ENCODE results near the gene SETD2. TPM values are rescaled to one million over a fixed set of nuclear protein-coding genes. Genes with fewer than 3 reads are reported as not detected.

The SETD2 gene
- polyA plus RNA-seq, 1 of the 3 experiments (the other 2 are of a cell fraction) = 12.1 TPM

- Histone ChIP-seq H3K9me3 (no peaks in the 10 kb centered on the region), H3K36me3 (replicated peaks in 1 of 2; ENCODE audit: control insufficient read depth in 1 of 2, insufficient read depth in 2 of 2, low read length in 1 of 2) (peaks cover 41 to 62% of the 10 kb centered on the region in 2 experiments), H3K9ac (no peak overlapping the region), H2AFZ (ENCODE audit: low read depth) (no peak overlapping the region), H3K4me1 (ENCODE audit: control insufficient read depth in 1 of 2, insufficient read depth in 2 of 2, low read depth in 1 of 2, low read length in 1 of 2) (no peaks in the 10 kb centered on the region), H3F3A (replicated peaks; ENCODE audit: insufficient read depth) (peaks cover 12% of the 10 kb centered on the region), H3K79me2 (ENCODE audit: insufficient read depth) (peaks cover 92% of the 10 kb centered on the region), H4K20me1 (ENCODE audit: insufficient read depth) (peaks cover 25% of the 10 kb centered on the region), H3K27ac (ENCODE audit: low read depth in 2 of 2, low read length in 1 of 2) (no peak overlapping the region), H3K9me2 (no peaks in the 10 kb centered on the region), H3K4me2 (no peak overlapping the region), H3K4me3 (ENCODE audit: low read depth in 2 of 2, low read length in 1 of 2) (no peak overlapping the region), H3K27me3 (ENCODE audit: insufficient read depth) (no peaks in the 10 kb centered on the region)
- WGBS (ENCODE audit: low lambda C conversion rate) = 96% methylated on average over 3 of the region's 3 CpGs
- no peak for DNase-seq
- ChIA-PET POLR2A (no interaction called here), CTCF (interaction anchor here (1.1 kb wide), 1 partner anchor 200 kb away, joined by 3 read pairs; no protein-coding TSS in a partner anchor)
- TF ChIP-seq POLR2AphosphoS5 (IDR thresholded peaks at IDR 0.05; ENCODE audit: low read depth, low read length) (no peak), RXRA (IDR thresholded peaks at IDR 0.05; ENCODE audit: borderline replicate concordance, low read depth) (no peak), GABPA (IDR thresholded peaks at IDR 0.05; ENCODE audit: low read depth) (no peak), ELF1 (IDR thresholded peaks at IDR 0.05) (no peak), MEF2A (IDR thresholded peaks at IDR 0.05; ENCODE audit: borderline replicate concordance, low read depth) (no peak), RAD21 (IDR thresholded peaks at IDR 0.05; ENCODE audit: low read length) (no peak), NFIC (IDR thresholded peaks at IDR 0.05; ENCODE audit: borderline replicate concordance) (no peak), MXI1 (IDR thresholded peaks at IDR 0.05; ENCODE audit: low read depth, low read length) (no peak), SMC3 (IDR thresholded peaks at IDR 0.05; ENCODE audit: low read depth, low read length) (no peak), TEAD4 (IDR thresholded peaks at IDR 0.05; ENCODE audit: borderline replicate concordance, insufficient read depth) (no peak), FOXJ3 (CRISPR knock-in tag; IDR thresholded peaks at IDR 0.05) (no peak), RCOR1 (IDR thresholded peaks at IDR 0.05; ENCODE audit: low read length) (no peak), TCF12 (IDR thresholded peaks at IDR 0.05) (no peak), RFX5 (IDR thresholded peaks at IDR 0.05; ENCODE audit: low read length) (no peak)
- TF ChIP-seq, protein P1, sequence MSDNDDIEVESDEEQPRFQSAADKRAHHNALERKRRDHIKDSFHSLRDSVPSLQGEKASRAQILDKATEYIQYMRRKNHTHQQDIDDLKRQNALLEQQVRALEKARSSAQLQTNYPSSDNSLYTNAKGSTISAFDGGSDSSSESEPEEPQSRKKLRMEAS (IDR thresholded peaks at IDR 0.05; ENCODE audit: low read depth) = no peak
- TF ChIP-seq, protein P2, sequence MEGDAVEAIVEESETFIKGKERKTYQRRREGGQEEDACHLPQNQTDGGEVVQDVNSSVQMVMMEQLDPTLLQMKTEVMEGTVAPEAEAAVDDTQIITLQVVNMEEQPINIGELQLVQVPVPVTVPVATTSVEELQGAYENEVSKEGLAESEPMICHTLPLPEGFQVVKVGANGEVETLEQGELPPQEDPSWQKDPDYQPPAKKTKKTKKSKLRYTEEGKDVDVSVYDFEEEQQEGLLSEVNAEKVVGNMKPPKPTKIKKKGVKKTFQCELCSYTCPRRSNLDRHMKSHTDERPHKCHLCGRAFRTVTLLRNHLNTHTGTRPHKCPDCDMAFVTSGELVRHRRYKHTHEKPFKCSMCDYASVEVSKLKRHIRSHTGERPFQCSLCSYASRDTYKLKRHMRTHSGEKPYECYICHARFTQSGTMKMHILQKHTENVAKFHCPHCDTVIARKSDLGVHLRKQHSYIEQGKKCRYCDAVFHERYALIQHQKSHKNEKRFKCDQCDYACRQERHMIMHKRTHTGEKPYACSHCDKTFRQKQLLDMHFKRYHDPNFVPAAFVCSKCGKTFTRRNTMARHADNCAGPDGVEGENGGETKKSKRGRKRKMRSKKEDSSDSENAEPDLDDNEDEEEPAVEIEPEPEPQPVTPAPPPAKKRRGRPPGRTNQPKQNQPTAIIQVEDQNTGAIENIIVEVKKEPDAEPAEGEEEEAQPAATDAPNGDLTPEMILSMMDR (IDR thresholded peaks at IDR 0.05) = no peak
- TF ChIP-seq, protein P3, sequence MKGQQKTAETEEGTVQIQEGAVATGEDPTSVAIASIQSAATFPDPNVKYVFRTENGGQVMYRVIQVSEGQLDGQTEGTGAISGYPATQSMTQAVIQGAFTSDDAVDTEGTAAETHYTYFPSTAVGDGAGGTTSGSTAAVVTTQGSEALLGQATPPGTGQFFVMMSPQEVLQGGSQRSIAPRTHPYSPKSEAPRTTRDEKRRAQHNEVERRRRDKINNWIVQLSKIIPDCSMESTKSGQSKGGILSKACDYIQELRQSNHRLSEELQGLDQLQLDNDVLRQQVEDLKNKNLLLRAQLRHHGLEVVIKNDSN (IDR thresholded peaks at IDR 0.05; ENCODE audit: borderline replicate concordance, low read depth) = no peak
- TF ChIP-seq, protein P4, sequence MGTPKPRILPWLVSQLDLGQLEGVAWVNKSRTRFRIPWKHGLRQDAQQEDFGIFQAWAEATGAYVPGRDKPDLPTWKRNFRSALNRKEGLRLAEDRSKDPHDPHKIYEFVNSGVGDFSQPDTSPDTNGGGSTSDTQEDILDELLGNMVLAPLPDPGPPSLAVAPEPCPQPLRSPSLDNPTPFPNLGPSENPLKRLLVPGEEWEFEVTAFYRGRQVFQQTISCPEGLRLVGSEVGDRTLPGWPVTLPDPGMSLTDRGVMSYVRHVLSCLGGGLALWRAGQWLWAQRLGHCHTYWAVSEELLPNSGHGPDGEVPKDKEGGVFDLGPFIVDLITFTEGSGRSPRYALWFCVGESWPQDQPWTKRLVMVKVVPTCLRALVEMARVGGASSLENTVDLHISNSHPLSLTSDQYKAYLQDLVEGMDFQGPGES (IDR thresholded peaks at IDR 0.05; ENCODE audit: low read depth, low read length) = no peak
Observed at GRCh38 chr3:47123857-47124256, 40.1 kb downstream of the SETD2 start.
